ENCODE data around the gene PDE11A.

PDE11A gene

GRCh38 chr2:177708106-177708505 is 364.5 kb downstream of the PDE11A start:
- DNase-seq (ENCODE audit: extremely low read depth in 1 of 2, low read depth in 1 of 2), result no peak

DNA sequence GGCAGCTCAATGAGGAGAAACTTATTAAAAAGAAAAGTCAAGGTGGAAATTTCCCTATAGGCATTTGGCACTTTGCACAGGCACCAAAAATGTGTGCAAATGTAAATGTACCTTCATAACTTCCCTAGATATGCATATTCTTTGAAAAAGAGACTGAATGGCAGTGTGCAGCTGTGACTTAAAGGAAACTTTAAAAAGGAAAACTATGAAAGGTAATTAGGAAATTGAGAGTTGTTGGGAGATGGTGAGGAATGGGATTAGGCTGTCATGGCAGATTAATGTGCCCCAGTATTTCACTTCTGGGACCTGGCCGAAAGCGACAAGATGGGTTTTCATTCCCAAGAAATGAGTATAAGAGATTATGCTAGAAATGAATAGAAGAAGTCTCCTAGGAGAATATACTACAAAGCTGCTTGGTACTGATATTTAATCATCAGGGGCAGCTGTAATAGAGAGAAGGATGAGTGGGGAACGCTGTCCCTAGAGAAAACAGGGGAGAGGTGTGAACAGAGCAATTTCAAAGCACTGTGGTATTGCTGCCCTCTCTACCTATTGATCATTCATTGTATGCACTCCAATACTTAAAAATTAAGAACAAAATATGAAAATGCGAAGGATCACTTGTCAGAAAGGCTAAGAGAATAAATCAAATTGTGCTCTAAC is 366.9 kb downstream of the PDE11A start:
- DNase-seq (ENCODE audit: extremely low read depth in 1 of 2, low read depth in 1 of 2), result no peak

- no peak for DNase-seq (ENCODE audit: extremely low read depth in 1 of 2, low read depth in 1 of 2)
Measured at GRCh38 chr2:177703159-177703558, 369.4 kb downstream of the PDE11A start.

- no peak for DNase-seq (ENCODE audit: extremely low read depth in 1 of 2, low read depth in 1 of 2)
Measured at GRCh38 chr2:177698281-177698680, 374.3 kb downstream of the PDE11A start.

DNA sequence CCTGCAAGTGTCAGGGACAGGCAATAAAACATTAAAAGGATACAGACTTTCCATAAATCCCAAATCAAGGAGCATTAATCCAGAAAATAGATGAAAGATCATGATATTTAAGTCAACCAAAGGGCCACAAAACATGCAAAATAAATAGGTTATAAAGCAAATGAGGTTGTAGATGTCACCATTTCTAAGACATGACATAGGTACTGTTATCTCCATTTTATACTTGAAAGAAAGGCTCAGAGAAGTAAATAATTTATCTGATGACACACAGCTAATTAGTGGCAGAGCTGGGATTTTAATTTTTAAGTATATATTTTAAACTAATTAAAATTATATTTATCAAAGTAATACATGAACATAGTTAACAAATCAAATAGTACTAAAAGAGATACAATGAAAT is 378.2 kb downstream of the PDE11A start:
- no peak for DNase-seq (ENCODE audit: extremely low read depth in 1 of 2, low read depth in 1 of 2)

DNA sequence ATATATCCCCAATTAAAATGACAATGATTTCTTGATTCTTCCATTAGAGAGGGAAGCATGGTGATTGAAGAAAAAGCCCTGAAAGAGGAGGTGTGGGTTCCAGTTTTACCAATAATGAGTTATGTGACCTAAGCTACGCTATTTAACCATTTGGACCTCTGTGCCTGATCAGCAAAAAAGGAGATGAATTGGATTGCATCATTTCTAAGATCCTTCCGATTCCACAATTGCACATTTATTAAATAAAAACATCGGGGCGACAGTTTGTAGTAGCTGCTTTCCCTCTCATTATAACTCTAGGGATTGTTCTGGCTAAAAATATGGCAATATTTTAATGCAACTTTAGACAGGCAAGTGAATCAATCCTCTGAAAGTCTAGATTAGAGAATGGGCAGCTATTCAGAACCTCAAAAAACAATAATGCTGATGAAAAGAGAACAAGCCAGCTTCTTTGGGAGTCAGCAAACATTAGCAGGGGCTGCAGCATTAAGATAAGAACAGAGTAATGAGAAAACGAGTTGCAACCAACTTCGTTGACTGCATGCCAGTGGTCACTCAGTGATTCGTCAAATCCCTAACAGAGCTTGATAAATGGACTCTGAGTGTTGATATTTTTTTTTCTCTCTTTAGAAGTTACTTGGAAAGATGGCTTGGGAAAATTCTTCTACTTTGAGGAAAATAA is 378.8 kb downstream of the PDE11A start:
- DNase-seq (ENCODE audit: extremely low read depth in 1 of 2, low read depth in 1 of 2), result no peak

- DNase-seq (ENCODE audit: extremely low read depth in 1 of 2, low read depth in 1 of 2), result no peak
Measured at GRCh38 chr2:177692783-177693269, 379.8 kb downstream of the PDE11A start.

DNA sequence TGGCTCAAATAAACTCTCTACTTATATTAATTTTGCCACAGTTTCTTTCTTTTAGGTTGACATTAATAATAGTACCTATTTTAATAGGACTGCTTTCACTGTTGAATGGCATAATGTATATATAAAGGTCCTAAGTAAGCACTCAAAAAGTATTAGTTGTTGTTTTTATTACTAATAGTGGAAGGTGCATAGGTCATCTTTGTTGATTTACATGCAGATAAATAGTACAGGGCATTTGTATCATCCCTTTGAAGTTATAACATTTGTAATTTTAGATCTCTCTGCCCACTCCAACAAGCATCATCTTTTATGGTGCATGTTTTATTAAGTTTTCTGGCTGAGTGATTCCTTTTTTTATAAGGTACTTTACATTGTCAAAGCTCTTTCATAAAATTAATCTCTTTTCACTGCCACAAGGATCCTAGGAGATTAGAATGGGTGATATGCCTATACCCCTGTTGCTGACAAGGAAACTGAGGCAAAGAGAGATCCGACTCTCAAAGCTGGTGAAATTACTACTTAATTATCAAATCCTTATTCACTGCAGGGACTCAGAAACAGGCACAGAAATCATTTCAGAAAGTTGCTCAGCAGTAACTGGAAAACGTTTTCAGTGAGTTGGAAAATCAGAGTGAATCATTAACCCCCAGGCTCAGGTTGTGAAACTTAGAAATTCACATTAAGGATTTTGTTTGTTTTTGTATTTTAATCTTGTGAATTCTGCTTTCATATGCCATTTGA is 380.4 kb downstream of the PDE11A start:
- DNase-seq (ENCODE audit: extremely low read depth in 1 of 2, low read depth in 1 of 2), result no peak

DNA sequence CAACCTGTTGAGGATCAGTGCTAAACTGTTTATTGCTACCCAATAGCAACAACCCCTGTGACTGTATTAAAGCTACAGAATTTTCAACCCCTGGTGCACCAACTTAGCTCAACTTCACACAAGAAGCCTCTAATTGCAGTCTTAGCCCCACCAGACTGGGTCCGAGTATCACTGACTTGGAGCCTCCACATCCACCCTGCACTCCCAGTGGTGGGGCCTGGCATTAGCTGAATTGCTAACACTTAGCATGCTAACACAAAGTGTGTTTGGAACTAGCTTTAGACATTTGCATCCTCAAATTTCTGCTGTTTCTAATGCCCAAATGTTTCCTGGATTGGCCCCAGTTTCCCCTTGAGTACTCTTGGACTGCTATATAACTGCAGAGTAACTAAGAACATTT is 381.4 kb downstream of the PDE11A start:
- no peak for DNase-seq (ENCODE audit: extremely low read depth in 1 of 2, low read depth in 1 of 2)

DNA sequence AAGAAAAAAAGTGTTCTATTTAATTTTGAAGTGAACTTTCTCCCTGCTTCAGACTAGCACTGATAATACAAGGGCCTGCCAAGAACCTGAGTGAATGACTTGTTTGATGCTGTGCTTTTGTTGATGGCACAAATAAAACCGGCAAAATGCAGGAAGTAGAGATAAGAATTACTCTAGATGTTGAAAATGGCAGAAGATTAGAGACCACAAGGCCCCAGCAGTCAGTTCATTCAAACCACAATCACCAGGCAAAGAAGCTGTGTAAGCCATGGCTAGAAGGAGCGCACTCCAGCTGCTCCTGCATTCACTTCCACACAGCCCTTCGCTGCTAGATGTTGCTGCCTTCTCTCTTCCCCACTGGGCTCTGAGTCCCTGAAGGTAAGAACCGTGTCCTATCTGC is 383.0 kb downstream of the PDE11A start:
- no peak for DNase-seq (ENCODE audit: extremely low read depth in 1 of 2, low read depth in 1 of 2)

GRCh38 chr2:177688844-177689243 is 383.7 kb downstream of the PDE11A start:
- DNase-seq (ENCODE audit: extremely low read depth in 1 of 2, low read depth in 1 of 2), result no peak

DNA sequence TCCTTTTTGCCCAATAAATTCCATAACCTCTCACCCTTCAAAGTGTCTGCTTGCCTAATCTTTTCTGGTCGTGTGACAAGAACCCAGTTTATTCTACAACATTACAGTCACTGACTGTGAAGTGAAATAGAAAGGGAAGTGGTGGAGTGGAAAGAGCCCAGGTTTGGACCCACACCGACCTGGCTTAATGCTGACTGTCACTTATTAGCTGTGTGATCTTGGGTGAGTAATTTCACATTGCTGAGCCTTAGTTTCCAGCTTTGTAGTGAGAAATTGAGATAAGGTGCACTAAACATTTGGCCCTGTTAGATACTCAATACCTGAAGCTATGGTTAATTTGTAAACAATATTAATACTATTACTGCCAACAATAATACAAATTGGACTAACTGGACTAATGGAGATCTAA is 388.9 kb downstream of the PDE11A start:
- DNase-seq (ENCODE audit: extremely low read depth in 1 of 2, low read depth in 1 of 2), result no peak

- no peak for DNase-seq (ENCODE audit: extremely low read depth in 1 of 2, low read depth in 1 of 2)
Measured at GRCh38 chr2:177682836-177683660, 389.5 kb downstream of the PDE11A start.

DNA sequence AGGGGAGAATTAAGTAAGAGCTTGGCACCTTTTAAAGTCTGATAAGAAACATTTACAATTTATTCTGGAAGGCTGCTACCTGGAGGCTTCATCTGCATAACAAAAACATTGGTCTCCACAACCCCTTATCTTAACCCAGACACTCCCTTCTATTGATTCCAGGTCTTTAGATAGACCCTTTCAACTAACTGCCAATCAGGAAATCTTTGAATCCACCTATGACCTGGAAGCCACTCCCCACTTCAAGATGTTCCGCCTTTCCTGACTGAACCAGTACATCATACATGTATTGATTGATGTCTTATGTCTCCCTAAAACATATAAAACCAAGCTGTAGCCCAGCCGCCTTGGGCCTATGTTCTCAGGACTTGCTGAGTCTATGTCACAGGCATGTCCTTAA is 390.6 kb downstream of the PDE11A start:
- no peak for DNase-seq (ENCODE audit: extremely low read depth in 1 of 2, low read depth in 1 of 2)

DNA sequence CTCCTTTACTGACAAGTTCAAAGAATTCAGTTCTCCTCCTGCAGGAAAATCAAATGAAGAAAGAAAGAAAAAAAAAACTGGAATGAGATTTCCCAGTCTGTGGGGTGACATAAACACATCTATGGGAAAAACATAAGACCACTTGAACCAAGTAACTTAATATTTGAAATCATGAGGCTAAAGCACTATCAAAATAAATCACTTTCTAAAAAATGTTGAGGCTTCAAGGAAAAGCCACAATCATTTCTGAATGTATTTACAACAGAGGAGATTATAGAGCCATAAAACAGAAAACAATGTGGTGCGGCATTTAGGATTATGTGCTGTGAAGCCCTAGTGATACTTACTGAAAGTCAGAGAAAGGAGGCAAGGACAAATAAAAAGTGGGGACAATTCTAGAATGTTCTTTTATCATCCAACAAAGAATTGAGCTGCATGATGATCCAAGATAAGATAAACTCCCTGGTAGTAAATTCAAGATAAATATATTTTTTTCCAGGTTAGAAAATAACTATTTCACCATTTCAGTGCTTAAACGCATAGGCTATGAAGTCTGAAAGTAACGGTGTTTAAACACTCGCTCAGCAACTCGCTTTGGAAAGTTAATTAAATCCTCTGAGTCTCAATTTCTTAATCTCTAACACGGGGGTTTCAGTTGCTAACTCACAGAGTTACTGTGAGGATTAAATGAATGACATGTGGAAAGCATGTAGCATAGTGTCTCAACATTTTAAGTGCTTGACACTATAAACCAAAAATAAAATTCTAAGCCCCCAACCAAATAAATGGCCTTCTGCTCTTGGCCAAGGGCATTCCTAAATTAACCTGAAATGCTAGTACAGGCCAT is 391.5 kb downstream of the PDE11A start:
- DNase-seq (ENCODE audit: extremely low read depth in 1 of 2, low read depth in 1 of 2), result no peak

DNA sequence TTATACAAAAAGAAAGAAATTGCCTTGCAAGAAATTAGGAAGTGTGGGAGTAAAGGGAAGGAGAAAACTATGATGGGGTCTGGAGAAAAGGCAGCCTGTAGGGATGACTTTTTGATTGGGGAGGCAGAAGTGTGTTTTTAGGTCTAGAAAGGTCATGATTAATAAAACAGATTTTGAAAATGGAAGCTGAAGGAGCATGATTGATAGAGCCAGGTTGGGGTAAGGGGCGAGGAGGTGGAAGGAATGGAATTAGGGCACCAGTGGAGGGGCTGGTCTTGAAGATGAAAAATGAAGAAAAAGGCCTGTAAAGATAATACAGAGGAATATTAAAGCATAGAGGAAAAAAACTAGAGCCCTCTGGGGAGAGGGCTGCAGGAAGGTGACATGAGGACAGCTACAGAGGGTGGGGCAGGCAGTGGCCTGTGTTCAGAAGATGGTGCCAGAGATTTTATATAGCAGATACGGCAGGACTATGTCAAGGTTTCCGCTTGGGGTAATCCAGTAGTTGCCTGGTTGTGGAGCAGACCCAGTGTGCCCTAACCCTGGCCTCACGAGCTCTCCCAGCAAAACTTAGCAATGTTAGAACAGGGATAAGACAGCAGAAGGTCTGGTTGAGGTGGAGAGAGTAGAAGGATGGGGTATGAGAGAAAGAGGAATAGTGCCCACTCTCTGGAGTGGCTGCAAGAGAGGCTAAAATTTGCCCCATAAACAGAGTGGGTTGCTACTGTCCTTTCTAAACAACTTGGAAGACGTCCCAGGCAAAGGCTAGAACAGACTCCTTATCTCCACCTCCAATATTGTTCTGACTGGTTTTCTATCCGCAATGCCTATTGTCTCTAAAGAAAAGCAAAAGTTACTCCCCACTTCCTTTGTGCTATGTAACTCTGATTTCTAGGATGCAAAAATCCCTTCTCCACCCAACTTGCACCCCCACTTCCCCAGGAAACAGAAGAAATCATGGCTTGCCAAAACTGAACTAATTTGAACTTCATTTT is 392.7 kb downstream of the PDE11A start:
- DNase-seq (ENCODE audit: extremely low read depth in 1 of 2, low read depth in 1 of 2), result no peak

GRCh38 chr2:177678939-177679338 is 393.6 kb downstream of the PDE11A start:
- DNase-seq (ENCODE audit: extremely low read depth in 1 of 2, low read depth in 1 of 2), result no peak

GRCh38 chr2:177676636-177677035 is 395.9 kb downstream of the PDE11A start:
- no peak for DNase-seq (ENCODE audit: extremely low read depth in 1 of 2, low read depth in 1 of 2)

- DNase-seq (ENCODE audit: extremely low read depth in 1 of 2, low read depth in 1 of 2), result no peak
Measured at GRCh38 chr2:177675825-177676224, 396.8 kb downstream of the PDE11A start.

Data from stimulated activated CD8-positive, alpha-beta memory T cell treated with anti-CD3 and anti-CD28 coated beads, Interleukin-7, amount 100 ng/mL, for 48 hours (primary cell).